Measurements from ENCODE around the gene MMP23B.
"Not testable (repeated sequence)": the region's sequence is repeated elsewhere in the genome, so short reads cannot be mapped to it uniquely, and the experiment has no call there.

DNA sequence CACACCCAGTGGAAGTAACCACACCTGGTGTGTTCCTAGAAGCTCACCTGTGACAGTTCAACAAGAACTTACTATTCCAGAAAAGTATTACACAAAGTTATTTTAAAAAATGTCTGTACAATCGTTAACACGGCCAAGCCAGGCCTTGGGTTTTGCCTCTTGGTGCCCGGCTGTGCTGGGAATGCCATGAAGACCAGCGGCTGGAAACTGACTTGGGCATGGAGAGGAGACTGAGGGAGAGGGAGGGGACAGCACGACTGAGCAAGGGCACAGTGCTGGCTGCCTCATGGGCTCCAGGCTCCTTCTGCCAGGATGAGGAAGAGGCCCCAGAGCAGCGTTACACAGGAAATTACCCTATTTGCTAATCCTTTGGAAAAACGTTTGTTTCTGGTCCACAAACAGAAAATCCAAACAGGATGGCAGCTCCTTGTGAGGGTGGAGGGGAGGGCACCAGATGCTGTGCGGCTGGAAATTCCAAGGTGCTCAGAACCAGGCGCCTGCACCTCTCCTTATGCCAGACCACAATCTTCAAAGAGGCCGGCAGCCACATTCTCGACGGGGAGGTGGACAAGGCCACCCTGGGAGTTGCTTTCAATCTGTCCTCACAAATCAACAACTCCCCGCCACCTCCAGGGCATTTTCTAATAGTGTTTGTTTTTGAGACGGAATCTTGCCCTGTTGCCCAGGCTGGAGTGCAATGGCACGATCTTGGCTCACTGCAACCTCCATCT, 31.0 kb downstream of the MMP23B start:
- TF ChIP-seq POLR2A (IDR thresholded peaks at IDR 0.05), result not testable (repeated sequence)
- TF ChIP-seq, protein P1, sequence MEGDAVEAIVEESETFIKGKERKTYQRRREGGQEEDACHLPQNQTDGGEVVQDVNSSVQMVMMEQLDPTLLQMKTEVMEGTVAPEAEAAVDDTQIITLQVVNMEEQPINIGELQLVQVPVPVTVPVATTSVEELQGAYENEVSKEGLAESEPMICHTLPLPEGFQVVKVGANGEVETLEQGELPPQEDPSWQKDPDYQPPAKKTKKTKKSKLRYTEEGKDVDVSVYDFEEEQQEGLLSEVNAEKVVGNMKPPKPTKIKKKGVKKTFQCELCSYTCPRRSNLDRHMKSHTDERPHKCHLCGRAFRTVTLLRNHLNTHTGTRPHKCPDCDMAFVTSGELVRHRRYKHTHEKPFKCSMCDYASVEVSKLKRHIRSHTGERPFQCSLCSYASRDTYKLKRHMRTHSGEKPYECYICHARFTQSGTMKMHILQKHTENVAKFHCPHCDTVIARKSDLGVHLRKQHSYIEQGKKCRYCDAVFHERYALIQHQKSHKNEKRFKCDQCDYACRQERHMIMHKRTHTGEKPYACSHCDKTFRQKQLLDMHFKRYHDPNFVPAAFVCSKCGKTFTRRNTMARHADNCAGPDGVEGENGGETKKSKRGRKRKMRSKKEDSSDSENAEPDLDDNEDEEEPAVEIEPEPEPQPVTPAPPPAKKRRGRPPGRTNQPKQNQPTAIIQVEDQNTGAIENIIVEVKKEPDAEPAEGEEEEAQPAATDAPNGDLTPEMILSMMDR (IDR thresholded peaks at IDR 0.05), result not testable (repeated sequence)

Data from lower leg skin (tissue), 3 donors.